H9 (cell line): ENCODE data around the gene MUC22. TPM values are rescaled to one million over a fixed set of nuclear protein-coding genes. Genes with fewer than 3 reads are reported as not detected.

Experiments
- DNase-seq: peaks from one replicate; pipeline ENCODE4 v3.0.0-alpha.2; 2017
- H2AFZ ChIP-seq: one replicate; pipeline ENCODE4 v1.6.1; 2013; ENCODE audit warnings: mild to moderate bottlenecking, low read length, control low read depth, moderate library complexity
- H2AK5ac ChIP-seq: 2 replicates; pipeline ENCODE4 v1.6.1; 2013; ENCODE audit warnings: low read length, control low read depth, mixed read lengths; ENCODE audit not compliant: insufficient read length
- H2BK120ac ChIP-seq: one replicate; pipeline ENCODE4 v1.6.1; 2013; ENCODE audit warnings: low read depth, mild to moderate bottlenecking, low read length, control low read depth, inconsistent platforms; ENCODE audit not compliant: poor library complexity, severe bottlenecking
- H2BK12ac ChIP-seq: 2 replicates; pipeline ENCODE4 v1.6.1; 2013; ENCODE audit warnings: low read length, control low read depth, mixed read lengths, low read depth; ENCODE audit not compliant: insufficient read length
- H2BK15ac ChIP-seq: 2 replicates; pipeline ENCODE4 v1.6.1; 2013; ENCODE audit warnings: low read depth, low read length, control low read depth
- H2BK20ac ChIP-seq: one replicate; pipeline ENCODE4 v1.6.1; 2013; ENCODE audit warnings: low read depth, mild to moderate bottlenecking, low read length, control low read depth, inconsistent platforms; ENCODE audit not compliant: poor library complexity, severe bottlenecking
- H2BK5ac ChIP-seq: 2 replicates; pipeline ENCODE4 v1.6.1; 2013; ENCODE audit warnings: low read length, control low read depth, mixed read lengths; ENCODE audit not compliant: insufficient read length
- H3K14ac ChIP-seq: 2 replicates; pipeline ENCODE4 v1.6.1; 2013; ENCODE audit warnings: low read length, control low read depth; ENCODE audit not compliant: insufficient read depth
- H3K18ac ChIP-seq: 2 replicates; pipeline ENCODE4 v1.6.1; 2013; ENCODE audit warnings: low read depth, mild to moderate bottlenecking, mixed read lengths, low read length, control low read depth; ENCODE audit not compliant: insufficient read length
- H3K23ac ChIP-seq: 2 replicates; pipeline ENCODE4 v1.6.1; 2013; ENCODE audit warnings: low read length, control low read depth, mixed read lengths, low read depth; ENCODE audit not compliant: insufficient read length
- H3K23me2 ChIP-seq: 2 replicates; pipeline ENCODE4 v1.6.1; 2013; ENCODE audit warnings: low read depth, mild to moderate bottlenecking, mixed read lengths, low read length, control low read depth; ENCODE audit not compliant: insufficient read length, poor library complexity, severe bottlenecking
- H3K27ac ChIP-seq: 2 replicates; pipeline ENCODE4 v1.5.1; 2013; ENCODE audit warnings: low read length, control low read depth, mixed read lengths, low read depth; ENCODE audit not compliant: insufficient read length
- H3K27me3 ChIP-seq: 2 replicates; pipeline ENCODE4 v1.6.1; 2013; ENCODE audit warnings: low read length, control low read depth, inconsistent platforms; ENCODE audit not compliant: insufficient read depth
- H3K4ac ChIP-seq: 2 replicates; pipeline ENCODE4 v1.6.1; 2013; ENCODE audit warnings: low read depth, mild to moderate bottlenecking, control low read depth, inconsistent platforms, low read length, moderate library complexity
- H3K4me1 ChIP-seq: 2 replicates; pipeline ENCODE4 v1.6.1; 2013; ENCODE audit warnings: low read length, control low read depth, inconsistent platforms; ENCODE audit not compliant: insufficient read depth
- H3K4me2 ChIP-seq: 2 replicates; pipeline ENCODE4 v1.6.1; 2013; ENCODE audit warnings: low read length, control low read depth, mixed read lengths; ENCODE audit not compliant: insufficient read length, insufficient read depth
- H3K56ac ChIP-seq: 2 replicates; pipeline ENCODE4 v1.6.1; 2013; ENCODE audit warnings: low read depth, mild to moderate bottlenecking, mixed read lengths, low read length, control low read depth; ENCODE audit not compliant: insufficient read length
- H3K79me1 ChIP-seq: 2 replicates; pipeline ENCODE4 v1.6.1; 2013; ENCODE audit warnings: low read depth, mild to moderate bottlenecking, moderate library complexity, low read length, control low read depth, inconsistent platforms; ENCODE audit not compliant: insufficient read depth, poor library complexity, severe bottlenecking
- H3K79me2 ChIP-seq: 2 replicates; pipeline ENCODE4 v1.6.1; 2013; ENCODE audit warnings: low read length, control low read depth, inconsistent platforms; ENCODE audit not compliant: insufficient read depth
- H3K9ac ChIP-seq: 2 replicates; pipeline ENCODE4 v1.6.1; 2013; ENCODE audit warnings: low read length, control low read depth, mixed read lengths; ENCODE audit not compliant: insufficient read length; ENCODE audit errors: extremely low read depth
- H3K9me3 ChIP-seq: one replicate; pipeline ENCODE4 v1.6.1; 2013; ENCODE audit warnings: low read depth, low read length, inconsistent platforms; ENCODE audit not compliant: control insufficient read depth
- H3T11ph ChIP-seq: one replicate; pipeline ENCODE4 v1.6.1; 2013; ENCODE audit warnings: mild to moderate bottlenecking, low read length, control low read depth, inconsistent platforms
- H4K20me1 ChIP-seq: one replicate; pipeline ENCODE4 v1.6.1; 2013; ENCODE audit not compliant: control insufficient read depth, insufficient read length, insufficient read depth
- H4K5ac ChIP-seq: 2 replicates; pipeline ENCODE4 v1.6.1; 2013; ENCODE audit warnings: low read depth, mild to moderate bottlenecking, mixed read lengths, low read length, control low read depth; ENCODE audit not compliant: insufficient read length
- H4K8ac ChIP-seq: replicated peaks from 2 replicates; pipeline ENCODE4 v1.6.1; 2013; ENCODE audit warnings: low read length, control low read depth, mixed read lengths, low read depth; ENCODE audit not compliant: insufficient read length
- H4K91ac ChIP-seq: 2 replicates; pipeline ENCODE4 v1.6.1; 2013; ENCODE audit warnings: low read depth, mild to moderate bottlenecking, moderate library complexity, mixed read lengths, low read length, control low read depth; ENCODE audit not compliant: insufficient read length
- H3K27ac Mint-ChIP-seq, 3 experiments: 2 replicates in 2 of 3; 3 replicates in 1 of 3; pipeline ENCODE4 v1.8.0; 2020 to 2021; ENCODE audit warnings: mixed read lengths in 3 of 3, mild to moderate bottlenecking in 1 of 3, moderate library complexity in 1 of 3
- H3K27me3 Mint-ChIP-seq: 2 replicates; pipeline ENCODE4 v1.8.0; 2021; ENCODE audit warnings: low read depth, mild to moderate bottlenecking, moderate library complexity, mixed read lengths
- H3K36me3 Mint-ChIP-seq, 3 experiments: 2 replicates in 2 of 3; 3 replicates in 1 of 3; pipeline ENCODE4 v1.8.0; 2020 to 2021; ENCODE audit warnings: low read depth in 3 of 3, mixed read lengths in 3 of 3; ENCODE audit not compliant: insufficient read depth in 1 of 3
- H3K4me1 Mint-ChIP-seq, 2 experiments: 2 replicates each; pipeline ENCODE4 v1.8.0; 2020; ENCODE audit warnings: mixed read lengths in 2 of 2
- H3K4me3 Mint-ChIP-seq, 2 experiments: 2 replicates in 1 of 2; 3 replicates in 1 of 2; pipeline ENCODE4 v1.8.0; 2020 to 2021; ENCODE audit warnings: mild to moderate bottlenecking in 2 of 2, mixed read lengths in 2 of 2, moderate library complexity in 1 of 2
- H3K9me3 Mint-ChIP-seq, 2 experiments: 2 replicates in 1 of 2; 3 replicates in 1 of 2; pipeline ENCODE4 v1.8.0; 2020; ENCODE audit warnings: mild to moderate bottlenecking in 2 of 2, mixed read lengths in 2 of 2, moderate library complexity in 1 of 2
- CTCF ChIP-seq: fragments of 200-600 bp; sonication (generic); conservative IDR thresholded peaks from 3 replicates; pipeline ENCODE4 v1.8.0; 2021; ENCODE audit warnings: antibody characterized with exemption, mild to moderate bottlenecking
- WGBS: extraction: QIAGEN DNeasy Blood & Tissue Kit; methylation state at CpG from one replicate; pipeline ENCODE4 v1.1.7; 2013; ENCODE audit warnings: missing lambda C conversion rate, low lambda C conversion rate, mixed read lengths; ENCODE audit not compliant: insufficient read length; ENCODE audit errors: extremely low coverage; 5-methylcytosine and 5-hydroxymethylcytosine counted together
- total RNA-seq: library from RNA; stranded (reverse); gene quantifications from 2 replicates; pipeline ENCODE4 v1.2.1, GENCODE V29; 2021

The MUC22 gene
- total RNA-seq, 1 experiment from 2014 or later = not detected

GRCh38 chr6:31075528-31075927, 65.3 kb downstream of the MUC22 start:
- no peaks in the 10 kb centered on the region for H3K36me3 Mint-ChIP-seq
- no peak overlapping the region for H2BK15ac ChIP-seq
- no peak overlapping the region for H2BK20ac ChIP-seq
- no peak overlapping the region for H3K27ac Mint-ChIP-seq
- no peak overlapping the region for H3K4me2 ChIP-seq
- H3K4me1 Mint-ChIP-seq = peaks cover 41 to 45% of the 10 kb centered on the region in 2 experiments
- no CpG with 5 or more reads among the region's 1 CpG for WGBS
- H2BK12ac ChIP-seq = no peak overlapping the region
- H2AK5ac ChIP-seq = no peak overlapping the region
- no peak overlapping the region for H3K23ac ChIP-seq
- H3K18ac ChIP-seq = no peak overlapping the region
- DNase-seq = no peak
- no peak overlapping the region for H3K9ac ChIP-seq
- no peak overlapping the region for H2BK120ac ChIP-seq
- H3K4me1 ChIP-seq = peaks cover 4% of the 10 kb centered on the region; the same call in 1 of the 2 replicates
- H3K4ac ChIP-seq = no peak overlapping the region
- no peak overlapping the region for H3K56ac ChIP-seq
- H3K23me2 ChIP-seq = no peaks in the 10 kb centered on the region
- H3K9me3 Mint-ChIP-seq = no peaks in the 10 kb centered on the region
- H4K5ac ChIP-seq = no peak overlapping the region
- H3K4me3 Mint-ChIP-seq = no peak overlapping the region; a peak in 1 of 5 replicates
- H3T11ph ChIP-seq = no peak overlapping the region
- H4K8ac ChIP-seq = no peak overlapping the region
- H3K79me2 ChIP-seq = no peaks in the 10 kb centered on the region
- H3K27me3 Mint-ChIP-seq = no peaks in the 10 kb centered on the region
- no peaks in the 10 kb centered on the region for H3K79me1 ChIP-seq
- no peak overlapping the region for H3K14ac ChIP-seq
- H4K91ac ChIP-seq = no peak overlapping the region
- no peak overlapping the region for H2BK5ac ChIP-seq
- TF ChIP-seq CTCF = no peak
- H4K20me1 ChIP-seq = no peaks in the 10 kb centered on the region
- H3K27ac ChIP-seq = no peak overlapping the region
- no peaks in the 10 kb centered on the region for H3K27me3 ChIP-seq
- no peak overlapping the region for H2AFZ ChIP-seq
- H3K9me3 ChIP-seq = no peaks in the 10 kb centered on the region
